ENCODE measurements around the gene GLP2R. TPM values are rescaled to one million over a fixed set of nuclear protein-coding genes. Genes with fewer than 3 reads are reported as not detected.

Gene GLP2R
- total RNA-seq, 2 experiments from 2014 or later = not detected

DNA sequence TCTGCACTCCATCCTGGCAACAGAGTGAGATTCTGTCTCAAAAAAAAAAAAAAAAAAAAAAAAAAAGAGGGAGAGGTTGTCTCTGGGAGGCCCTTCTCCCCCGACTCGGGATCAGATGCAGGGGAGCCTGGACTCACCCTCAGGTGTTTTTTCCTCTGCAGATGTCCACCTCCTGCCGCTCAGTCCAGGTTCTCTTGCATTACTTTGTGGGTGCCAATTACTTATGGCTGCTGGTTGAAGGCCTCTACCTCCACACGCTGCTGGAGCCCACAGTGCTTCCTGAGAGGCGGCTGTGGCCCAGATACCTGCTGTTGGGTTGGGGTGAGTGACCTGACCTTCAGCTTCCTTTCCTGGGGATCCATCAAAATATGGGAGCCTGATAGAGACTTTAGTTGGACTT, 34.1 kb downstream of the GLP2R start:
- Mint-ChIP-seq H3K27ac (no peak overlapping the region), H3K4me1 (no peaks in the 10 kb centered on the region), H3K9me3 (peaks cover 20% of the 10 kb centered on the region), H3K4me3 (no peak overlapping the region), H3K36me3 (no peaks in the 10 kb centered on the region), H3K27me3 (peaks cover 3% of the 10 kb centered on the region)
- no peak for DNase-seq

GRCh38 chr17:9860851-9861250, 35.1 kb downstream of the GLP2R start:
- Mint-ChIP-seq H3K9me3 (peaks cover 20% of the 10 kb centered on the region), H3K27ac (no peak overlapping the region), H3K4me1 (no peaks in the 10 kb centered on the region), H3K36me3 (no peaks in the 10 kb centered on the region), H3K27me3 (peaks cover 3% of the 10 kb centered on the region), H3K4me3 (no peak overlapping the region)
- no peak for DNase-seq

GRCh38 chr17:9862220-9862619, 36.5 kb downstream of the GLP2R start:
- Mint-ChIP-seq H3K9me3 (peaks cover 20% of the 10 kb centered on the region), H3K36me3 (no peaks in the 10 kb centered on the region), H3K27me3 (peaks cover under 1% of the 10 kb centered on the region), H3K4me3 (no peak overlapping the region), H3K4me1 (no peaks in the 10 kb centered on the region), H3K27ac (no peak overlapping the region)
- DNase-seq = no peak

DNA sequence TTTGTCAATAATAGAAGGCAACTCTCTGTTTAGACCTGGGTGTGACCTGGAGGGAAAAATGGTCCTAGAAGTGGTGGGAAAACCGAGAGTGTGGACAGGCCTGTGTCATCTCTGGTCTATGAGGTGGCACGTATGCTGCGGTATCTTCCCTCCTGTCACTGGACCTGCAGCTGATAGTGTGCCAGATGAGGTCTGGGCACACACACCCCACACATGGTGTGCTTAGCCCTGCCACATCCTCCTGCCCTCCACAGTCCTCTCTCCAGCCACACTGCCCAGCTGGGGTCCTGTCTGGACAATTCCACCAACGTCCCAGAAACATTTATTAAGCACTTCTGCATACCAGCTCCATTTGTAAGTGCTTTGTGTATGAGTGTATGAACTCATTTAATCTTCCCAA, 37.2 kb downstream of the GLP2R start:
- Mint-ChIP-seq H3K9me3 (peaks cover 17% of the 10 kb centered on the region), H3K27me3 (no peaks in the 10 kb centered on the region), H3K4me3 (no peak overlapping the region), H3K36me3 (no peaks in the 10 kb centered on the region), H3K27ac (no peak overlapping the region), H3K4me1 (no peaks in the 10 kb centered on the region)
- no peak for DNase-seq

DNA sequence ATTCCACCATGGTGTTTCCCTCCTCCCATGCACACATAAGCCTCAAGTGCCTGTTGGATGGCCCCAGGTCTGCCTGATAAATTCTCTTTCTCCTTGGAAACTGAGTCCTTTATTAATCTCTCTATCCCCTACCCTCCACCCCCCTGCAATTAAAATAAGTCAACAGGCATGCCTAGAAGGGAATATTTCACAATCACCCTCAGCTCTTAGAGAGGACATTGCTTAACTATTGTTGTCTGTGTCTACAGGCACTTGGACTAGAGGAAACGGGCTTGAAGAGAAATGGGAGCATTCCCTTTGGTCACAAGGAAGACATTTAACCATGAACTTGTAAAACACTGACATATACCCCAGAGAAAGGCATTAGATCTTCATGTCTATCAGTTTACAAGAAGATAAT, 39.9 kb downstream of the GLP2R start:
- Mint-ChIP-seq H3K27ac (no peak overlapping the region), H3K36me3 (no peaks in the 10 kb centered on the region), H3K4me3 (no peak overlapping the region), H3K9me3 (peaks cover 8% of the 10 kb centered on the region), H3K27me3 (no peaks in the 10 kb centered on the region), H3K4me1 (no peaks in the 10 kb centered on the region)
- DNase-seq = no peak

- DNase-seq = no peak
- H3K36me3 Mint-ChIP-seq = no peaks in the 10 kb centered on the region
- no peaks in the 10 kb centered on the region for H3K4me1 Mint-ChIP-seq
- H3K9me3 Mint-ChIP-seq = peaks cover 1% of the 10 kb centered on the region
- H3K27ac Mint-ChIP-seq = no peak overlapping the region
- H3K27me3 Mint-ChIP-seq = no peaks in the 10 kb centered on the region
- H3K4me3 Mint-ChIP-seq = no peak overlapping the region
These were observed 42.8 kb downstream of the GLP2R start for GRCh38 chr17:9868552-9868951.

DNA sequence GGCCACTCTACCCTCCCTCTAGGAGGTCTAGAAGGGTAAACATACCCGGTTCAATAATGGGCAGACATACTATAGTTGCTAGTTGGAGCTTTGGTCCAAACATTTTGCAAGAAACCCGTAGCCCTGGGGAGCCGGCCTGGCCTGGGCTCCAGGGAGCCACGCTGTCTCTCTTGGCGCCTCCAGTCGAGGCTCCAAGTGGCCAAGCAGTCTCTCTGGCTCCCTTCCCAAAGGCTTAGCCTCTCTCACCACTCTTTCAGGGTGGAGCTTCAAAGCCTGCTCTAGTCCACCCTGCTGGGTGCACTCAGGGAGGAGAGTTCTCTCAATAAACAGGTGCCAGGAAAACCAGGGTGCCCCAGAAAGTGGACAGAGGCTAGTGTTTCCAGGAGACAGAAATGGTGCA, 47.1 kb downstream of the GLP2R start:
- Mint-ChIP-seq H3K9me3 (no peaks in the 10 kb centered on the region), H3K4me3 (no peak overlapping the region), H3K27me3 (no peaks in the 10 kb centered on the region), H3K4me1 (no peaks in the 10 kb centered on the region), H3K27ac (no peak overlapping the region), H3K36me3 (no peaks in the 10 kb centered on the region)
- DNase-seq = no peak

DNA sequence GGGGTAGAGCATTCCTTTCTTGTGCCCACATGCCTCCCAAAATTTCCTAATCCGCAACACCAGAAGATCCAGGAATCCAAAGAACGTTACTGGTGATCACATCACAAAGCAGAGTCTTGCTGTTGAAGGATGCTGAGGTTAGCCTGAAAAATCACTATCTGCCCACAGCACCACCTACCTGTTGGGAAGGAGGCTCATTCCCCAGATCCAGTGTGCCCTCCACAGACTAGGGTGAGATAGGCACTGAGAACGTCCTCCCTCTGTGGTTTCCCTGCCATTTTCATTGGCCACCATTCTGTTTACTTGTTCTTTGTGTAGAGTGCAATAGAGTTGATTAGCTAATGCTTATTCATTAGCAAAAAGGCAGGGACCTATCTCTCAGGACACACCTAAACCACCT, 49.0 kb downstream of the GLP2R start:
- no peaks in the 10 kb centered on the region for H3K27me3 Mint-ChIP-seq
- H3K4me1 Mint-ChIP-seq = no peaks in the 10 kb centered on the region
- no peak for DNase-seq
- no peaks in the 10 kb centered on the region for H3K36me3 Mint-ChIP-seq
- H3K9me3 Mint-ChIP-seq = no peaks in the 10 kb centered on the region
- H3K4me3 Mint-ChIP-seq = no peak overlapping the region
- H3K27ac Mint-ChIP-seq = no peak overlapping the region

- H3K9me3 Mint-ChIP-seq = no peaks in the 10 kb centered on the region
- no peak overlapping the region for H3K27ac Mint-ChIP-seq
- no peak overlapping the region for H3K4me3 Mint-ChIP-seq
- H3K4me1 Mint-ChIP-seq = no peaks in the 10 kb centered on the region
- DNase-seq = no peak
- no peaks in the 10 kb centered on the region for H3K27me3 Mint-ChIP-seq
- no peaks in the 10 kb centered on the region for H3K36me3 Mint-ChIP-seq
These were observed 49.7 kb downstream of the GLP2R start for GRCh38 chr17:9875441-9875840.

DNA sequence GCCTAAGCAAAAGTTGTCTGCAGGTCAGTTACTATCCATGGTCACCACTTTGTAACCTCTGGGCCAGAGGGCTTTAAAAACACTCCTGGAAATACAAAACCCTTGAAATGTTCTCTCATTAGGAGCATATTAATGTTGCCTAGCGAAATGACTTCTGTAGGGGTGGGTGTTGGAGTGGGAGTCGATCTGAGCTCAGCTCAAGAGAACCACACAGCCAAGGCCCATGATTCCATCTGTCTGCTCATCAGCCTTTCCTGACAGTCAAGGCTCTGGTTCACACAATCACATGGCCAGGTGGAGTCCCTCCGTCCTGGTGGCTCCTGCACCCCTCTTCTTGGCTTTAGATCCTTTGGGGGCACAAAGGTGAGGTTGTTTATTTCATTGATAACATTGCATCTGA, 52.6 kb downstream of the GLP2R start:
- H3K27ac Mint-ChIP-seq = no peak overlapping the region
- H3K9me3 Mint-ChIP-seq = peaks cover 14% of the 10 kb centered on the region

GRCh38 chr17:9878786-9879525, 53.2 kb downstream of the GLP2R start:
- H3K27me3 Mint-ChIP-seq = no peaks in the 10 kb centered on the region
- no peak overlapping the region for H3K27ac Mint-ChIP-seq
- H3K36me3 Mint-ChIP-seq = no peaks in the 10 kb centered on the region
- peaks cover 18% of the 10 kb centered on the region for H3K9me3 Mint-ChIP-seq
- no peak for DNase-seq
- no peak overlapping the region for H3K4me3 Mint-ChIP-seq
- no peaks in the 10 kb centered on the region for H3K4me1 Mint-ChIP-seq

More for the DNA sequence above, 52.6 kb downstream of the GLP2R start:
- no peak for DNase-seq
- no peak overlapping the region for H3K4me3 Mint-ChIP-seq
- H3K36me3 Mint-ChIP-seq = no peaks in the 10 kb centered on the region
- no peaks in the 10 kb centered on the region for H3K27me3 Mint-ChIP-seq
- no peaks in the 10 kb centered on the region for H3K4me1 Mint-ChIP-seq

GRCh38 chr17:9880582-9880999, 54.9 kb downstream of the GLP2R start:
- Mint-ChIP-seq H3K36me3 (no peaks in the 10 kb centered on the region), H3K27me3 (no peaks in the 10 kb centered on the region), H3K4me3 (no peak overlapping the region), H3K9me3 (peaks cover 22% of the 10 kb centered on the region), H3K27ac (no peak overlapping the region), H3K4me1 (no peaks in the 10 kb centered on the region)
- DNase-seq = no peak

DNA sequence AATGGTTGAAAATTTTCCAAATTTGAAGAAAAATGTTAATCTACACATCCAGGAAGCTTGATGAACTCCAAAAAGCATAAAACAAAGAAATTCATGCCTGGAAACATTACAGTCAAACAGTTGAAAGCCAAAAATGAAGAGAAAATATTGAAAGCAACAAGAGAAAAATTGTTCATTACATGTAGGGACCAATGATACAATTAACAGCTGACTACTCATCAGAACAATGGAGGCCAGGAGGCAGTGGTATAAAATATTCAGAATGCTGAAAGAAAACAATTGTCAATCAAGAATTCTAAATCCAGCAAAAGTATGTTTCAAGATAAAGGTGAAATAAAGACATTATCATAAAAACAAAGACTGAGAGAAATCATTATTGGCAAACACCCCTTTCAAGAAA, 57.7 kb downstream of the GLP2R start:
- H3K9me3 Mint-ChIP-seq = peaks cover 22% of the 10 kb centered on the region

GRCh38 chr17:9886141-9886930, 60.6 kb downstream of the GLP2R start:
- H3K27me3 Mint-ChIP-seq = no peaks in the 10 kb centered on the region
- H3K36me3 Mint-ChIP-seq = no peaks in the 10 kb centered on the region
- DNase-seq = no peak
- no peaks in the 10 kb centered on the region for H3K4me1 Mint-ChIP-seq
- peaks cover 22% of the 10 kb centered on the region for H3K9me3 Mint-ChIP-seq
- no peak overlapping the region for H3K4me3 Mint-ChIP-seq
- H3K27ac Mint-ChIP-seq = no peak overlapping the region

More for the DNA sequence above, 57.7 kb downstream of the GLP2R start:
- Mint-ChIP-seq H3K27ac (no peak overlapping the region), H3K36me3 (no peaks in the 10 kb centered on the region), H3K4me1 (no peaks in the 10 kb centered on the region), H3K4me3 (no peak overlapping the region), H3K27me3 (no peaks in the 10 kb centered on the region)
- DNase-seq = no peak

- no peaks in the 10 kb centered on the region for H3K4me1 Mint-ChIP-seq
- H3K4me3 Mint-ChIP-seq = no peak overlapping the region
- no peak overlapping the region for H3K27ac Mint-ChIP-seq
- H3K27me3 Mint-ChIP-seq = no peaks in the 10 kb centered on the region
- no peaks in the 10 kb centered on the region for H3K36me3 Mint-ChIP-seq
- H3K9me3 Mint-ChIP-seq = peaks cover 14% of the 10 kb centered on the region
- DNase-seq = no peak
These were observed 61.8 kb downstream of the GLP2R start for GRCh38 chr17:9887508-9887907.

DNA sequence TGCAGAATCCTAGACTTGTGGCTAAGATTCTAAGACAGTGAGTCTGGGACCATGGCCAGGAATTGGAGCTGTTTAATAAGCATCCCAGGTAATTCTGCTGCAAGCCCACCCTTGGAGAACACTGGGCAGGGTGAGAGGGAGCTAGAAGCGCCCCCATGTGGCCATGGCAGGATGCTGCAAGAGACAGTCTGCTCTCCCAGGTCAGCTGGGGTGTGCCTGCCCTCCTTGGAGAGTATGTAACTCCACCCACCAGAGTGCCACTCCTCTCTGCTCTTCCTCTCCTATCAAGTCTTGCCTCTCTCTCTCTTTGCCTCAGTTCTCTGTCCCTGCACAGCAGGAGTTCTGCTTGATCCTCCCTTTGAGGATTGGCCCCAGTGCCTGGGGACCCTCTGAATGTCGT, 64.4 kb downstream of the GLP2R start:
- no peaks in the 10 kb centered on the region for H3K36me3 Mint-ChIP-seq
- DNase-seq = peak; percentile 8

More for the DNA sequence above, 64.4 kb downstream of the GLP2R start:
- H3K27ac Mint-ChIP-seq = no peak overlapping the region
- H3K9me3 Mint-ChIP-seq = no peaks in the 10 kb centered on the region
- peaks cover 5% of the 10 kb centered on the region for H3K27me3 Mint-ChIP-seq
- no peak overlapping the region for H3K4me3 Mint-ChIP-seq
- H3K4me1 Mint-ChIP-seq = no peaks in the 10 kb centered on the region
